NCI-H1694 treated with DMSO at 0.1 percent for 48 hours (cell line): ENCODE data around the gene RUFY3.
A peak's percentile ranks its signal among the peaks of the same experiment; 100 is the strongest.
"Not testable (repeated sequence)": the region's sequence is repeated elsewhere in the genome, so short reads cannot be mapped to it uniquely, and the experiment has no call there.

Experiments
- DNase-seq: peaks from one replicate; lab custom pipeline; 2025; lab: John Stamatoyannopoulos, UW

The RUFY3 gene, protein sequence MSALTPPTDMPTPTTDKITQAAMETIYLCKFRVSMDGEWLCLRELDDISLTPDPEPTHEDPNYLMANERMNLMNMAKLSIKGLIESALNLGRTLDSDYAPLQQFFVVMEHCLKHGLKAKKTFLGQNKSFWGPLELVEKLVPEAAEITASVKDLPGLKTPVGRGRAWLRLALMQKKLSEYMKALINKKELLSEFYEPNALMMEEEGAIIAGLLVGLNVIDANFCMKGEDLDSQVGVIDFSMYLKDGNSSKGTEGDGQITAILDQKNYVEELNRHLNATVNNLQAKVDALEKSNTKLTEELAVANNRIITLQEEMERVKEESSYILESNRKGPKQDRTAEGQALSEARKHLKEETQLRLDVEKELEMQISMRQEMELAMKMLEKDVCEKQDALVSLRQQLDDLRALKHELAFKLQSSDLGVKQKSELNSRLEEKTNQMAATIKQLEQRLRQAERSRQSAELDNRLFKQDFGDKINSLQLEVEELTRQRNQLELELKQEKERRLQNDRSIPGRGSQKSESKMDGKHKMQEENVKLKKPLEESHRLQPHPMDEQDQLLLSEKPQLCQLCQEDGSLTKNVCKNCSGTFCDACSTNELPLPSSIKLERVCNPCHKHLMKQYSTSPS

DNA sequence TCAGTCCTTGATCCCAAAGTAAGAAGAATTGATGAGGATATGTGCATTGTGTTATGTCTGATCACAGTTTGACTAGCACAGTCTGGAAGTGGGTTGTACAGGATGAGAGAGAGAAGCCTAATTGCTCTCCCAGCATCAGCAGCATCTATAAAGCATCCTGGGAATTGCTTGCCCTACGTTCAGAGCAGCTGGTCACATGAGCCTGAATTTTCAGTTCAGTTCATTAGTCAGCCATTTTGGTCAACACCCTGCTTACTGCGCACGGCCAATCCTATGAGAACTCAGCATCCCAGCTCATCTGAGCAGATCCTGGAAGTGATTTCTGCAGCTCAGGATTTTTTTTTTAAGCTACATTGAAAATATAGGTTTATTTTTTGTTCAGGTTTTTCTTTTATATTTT, at the start of gene RUFY3:
Gene RUFY3, plus strand, starts transcription at position 218 of the 400 bp plus-strand sequence. CDS start 610 bp downstream, outside the sequence.
- peak; percentile 95 for DNase-seq

- DNase-seq, result no peak
Measured at GRCh38 chr4:70674191-70674590, 47.6 kb upstream of the RUFY3 start.

- DNase-seq, result no peak
Measured at GRCh38 chr4:70674731-70675130, 47.0 kb upstream of the RUFY3 start.

DNA sequence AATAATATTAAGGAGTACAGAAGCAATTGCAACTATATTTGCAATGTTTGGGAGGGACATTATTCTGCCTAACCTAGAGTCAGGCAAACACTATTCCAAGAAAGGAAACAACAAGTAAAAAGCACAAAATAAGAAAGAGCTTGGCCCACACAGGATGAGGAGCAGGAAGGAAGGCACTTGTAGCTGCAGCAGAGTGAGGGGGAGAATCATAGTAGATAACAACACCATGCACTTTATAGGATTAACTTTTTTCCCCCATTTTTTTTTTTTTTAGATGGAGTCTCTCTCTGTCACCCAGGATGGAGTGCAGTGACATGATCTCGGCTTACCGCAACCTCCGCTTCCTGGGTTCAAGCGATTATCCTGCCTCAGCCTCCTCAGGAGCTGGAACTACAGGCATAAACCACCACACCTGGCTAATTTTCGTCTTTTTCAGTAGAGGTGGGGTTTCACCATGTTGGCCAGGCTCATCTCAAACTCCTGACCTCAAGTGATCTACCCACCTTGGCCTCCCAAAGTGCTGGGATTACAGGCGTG, 45.1 kb upstream of the RUFY3 start:
- DNase-seq, result no peak

GRCh38 chr4:70678383-70678999, 43.3 kb upstream of the RUFY3 start:
- DNase-seq, result no peak

- no peak for DNase-seq
Measured at GRCh38 chr4:70680934-70681333, 40.8 kb upstream of the RUFY3 start.

DNA sequence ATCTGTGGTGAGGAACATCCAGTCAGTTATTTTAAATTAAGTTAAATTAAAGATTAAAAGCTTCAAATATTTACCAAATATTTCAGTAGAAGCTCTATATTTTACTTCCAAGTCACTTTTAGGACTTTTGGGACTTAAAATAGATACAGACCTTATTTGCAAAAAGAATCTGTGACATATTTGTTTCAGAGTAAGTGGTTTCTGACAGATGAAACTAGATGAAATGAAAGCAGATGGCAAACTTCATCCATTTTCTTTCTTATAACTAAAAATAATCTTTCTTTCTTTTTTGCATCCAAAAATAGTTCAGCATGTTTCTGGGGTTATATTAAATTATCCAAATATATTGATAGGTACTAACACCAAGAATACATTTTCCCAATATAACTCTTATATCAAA, 40.1 kb upstream of the RUFY3 start:
- no peak for DNase-seq

DNA sequence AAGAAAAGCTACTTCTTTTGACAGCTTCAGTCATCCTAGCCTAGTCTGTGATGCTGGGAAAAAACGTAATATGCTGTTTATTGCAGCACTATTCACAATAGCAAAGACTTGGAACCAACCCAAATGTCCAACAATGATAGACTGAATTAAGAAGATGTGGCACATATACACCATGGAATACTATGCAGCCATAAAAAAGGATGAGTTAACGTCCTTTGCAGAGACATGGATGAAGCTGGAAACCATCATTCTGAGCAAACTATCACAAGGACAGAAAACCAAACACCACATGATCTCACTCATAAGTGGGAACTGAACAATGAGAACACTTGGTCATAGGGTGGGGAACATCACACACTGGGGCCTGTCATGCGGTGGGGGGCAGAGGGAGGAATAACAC, 39.6 kb upstream of the RUFY3 start:
- DNase-seq, result not testable (repeated sequence)

DNA sequence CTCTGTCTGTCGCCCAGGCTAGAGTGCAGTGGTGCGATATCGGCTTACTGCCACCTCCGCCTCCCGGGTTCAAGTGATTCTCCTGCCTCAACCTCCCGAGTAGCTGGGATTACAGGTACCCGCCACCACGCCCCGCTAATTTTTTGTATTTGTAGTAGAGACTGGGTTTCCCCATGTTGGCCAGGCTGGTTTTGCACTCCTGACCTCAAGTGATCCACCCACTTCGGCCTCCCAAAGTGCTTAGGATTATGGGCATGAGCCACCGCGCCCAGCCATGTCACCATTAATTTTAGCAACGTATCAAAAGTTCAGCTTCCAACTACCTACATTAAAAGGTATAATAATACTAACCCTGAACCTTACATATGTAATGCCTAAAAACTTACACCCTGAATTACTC, 34.4 kb upstream of the RUFY3 start:
- DNase-seq, result no peak

GRCh38 chr4:70687821-70688794, 33.7 kb upstream of the RUFY3 start, which contains the start of gene UTP3:
Gene UTP3 (plus strand): TSS chr4:70688532. CDS start chr4:70688678, 146 bp downstream.
- peak; percentile 97 for DNase-seq

- DNase-seq, result no peak
Measured at GRCh38 chr4:70688795-70689231, 33.0 kb upstream of the RUFY3 start.

- DNase-seq, result no peak
Measured at GRCh38 chr4:70691661-70692060, 30.1 kb upstream of the RUFY3 start.

DNA sequence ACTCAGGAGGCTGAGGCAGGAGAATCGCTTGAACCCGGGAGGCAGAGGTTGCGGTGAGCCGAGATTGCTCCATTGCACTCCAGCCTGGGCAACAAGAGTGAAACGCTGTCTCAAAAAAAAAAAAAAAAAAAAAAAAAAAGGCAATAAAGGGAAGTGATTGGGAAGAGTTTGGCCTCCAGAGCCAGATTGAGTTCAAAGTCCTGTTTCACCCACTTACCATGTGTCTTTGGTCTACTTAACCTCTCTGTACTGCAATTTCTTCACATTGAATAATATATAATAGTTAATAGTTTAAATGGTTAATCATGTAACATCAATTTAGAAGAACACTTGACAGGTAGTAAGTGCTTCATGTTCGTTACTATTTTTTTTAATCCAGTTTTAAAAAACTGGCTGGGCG, 27.1 kb upstream of the RUFY3 start:
- not testable (repeated sequence) for DNase-seq

- DNase-seq, result not testable (repeated sequence)
Measured at GRCh38 chr4:70698435-70698834, 23.3 kb upstream of the RUFY3 start.

GRCh38 chr4:70700712-70701111, 21.1 kb upstream of the RUFY3 start:
- no peak for DNase-seq

- no peak for DNase-seq
Measured at GRCh38 chr4:70701271-70701670, 20.5 kb upstream of the RUFY3 start.

GRCh38 chr4:70702592-70702991, 19.2 kb upstream of the RUFY3 start:
- not testable (repeated sequence) for DNase-seq

DNA sequence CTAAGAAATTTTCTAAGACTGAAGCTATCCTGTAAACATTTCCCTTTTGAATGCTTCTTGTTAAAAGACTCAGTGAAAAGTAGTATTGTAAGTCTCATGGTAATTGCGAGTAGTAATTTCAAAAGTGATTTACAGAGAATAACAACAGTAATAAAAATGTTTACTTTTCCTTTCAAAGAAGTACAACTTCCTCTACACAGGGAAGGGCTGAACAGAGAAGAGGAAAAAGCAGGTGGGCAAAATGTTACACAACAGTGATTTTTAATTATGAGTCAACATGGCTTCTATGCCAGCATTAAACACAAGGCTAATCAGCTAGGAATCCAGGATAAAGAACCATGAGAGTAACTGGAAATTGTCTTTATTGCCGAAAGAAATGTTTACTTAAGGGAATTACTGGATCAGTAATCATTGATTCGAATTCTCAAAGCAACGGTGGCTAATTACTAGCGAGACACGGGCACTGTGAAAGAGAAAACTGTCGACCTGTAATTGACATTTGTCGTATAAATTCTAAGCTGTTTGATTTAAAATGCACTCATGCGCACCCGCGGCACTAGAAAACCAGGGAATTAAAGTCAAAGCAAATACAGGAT, 18.0 kb upstream of the RUFY3 start:
- DNase-seq, result peak; percentile 30

GRCh38 chr4:70704215-70704930, 17.4 kb upstream of the RUFY3 start:
- DNase-seq, result peak; percentile 56

DNA sequence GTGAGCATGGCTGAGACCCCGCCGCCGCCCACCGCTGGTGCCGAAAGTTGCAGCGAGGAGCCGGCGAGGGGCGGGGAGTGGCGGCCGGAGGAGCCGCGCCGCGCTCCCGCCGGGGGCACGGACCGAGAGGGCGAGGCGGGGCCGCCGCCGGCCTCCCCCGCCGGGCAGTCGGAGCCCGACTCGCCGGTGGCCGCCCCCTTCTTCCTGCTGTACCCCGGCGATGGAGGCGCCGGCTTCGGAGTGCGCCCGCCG, 16.9 kb upstream of the RUFY3 start:
- DNase-seq, result no peak
